DMS53 treated with DMSO at 0.1 percent for 48 hours (cell line): ENCODE data around the gene CAP1.
A peak's percentile ranks its signal among the peaks of the same experiment; 100 is the strongest.

ENCODE experiments used
- DNase-seq: peaks from one replicate; lab custom pipeline; 2025; ENCODE audit not compliant: unreplicated experiment; lab: John Stamatoyannopoulos, UW

The CAP1 gene

DNA sequence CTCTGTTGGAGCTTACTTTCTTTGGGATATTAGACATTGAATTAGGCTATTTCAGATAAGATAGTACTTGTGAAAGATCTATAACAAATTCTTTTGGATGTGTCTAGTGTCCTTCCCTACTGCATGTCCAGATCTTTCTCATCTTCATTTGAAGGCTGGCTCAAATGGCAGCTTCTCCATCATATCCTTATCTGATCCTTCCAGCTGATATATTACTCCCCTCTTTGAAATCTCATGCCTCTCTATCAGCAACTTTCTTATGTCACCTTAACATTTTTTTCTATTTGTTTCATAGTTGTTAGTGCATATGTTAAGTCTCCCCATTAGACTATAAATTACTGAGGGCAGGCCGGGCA lies 17.5 kb downstream of the CAP1 start:
- no peak for DNase-seq

GRCh38 chr1:40058453-40059337 lies 18.2 kb downstream of the CAP1 start:
- DNase-seq: no peak

- DNase-seq: no peak
Observed at GRCh38 chr1:40059338-40059959, 18.9 kb downstream of the CAP1 start.

DNA sequence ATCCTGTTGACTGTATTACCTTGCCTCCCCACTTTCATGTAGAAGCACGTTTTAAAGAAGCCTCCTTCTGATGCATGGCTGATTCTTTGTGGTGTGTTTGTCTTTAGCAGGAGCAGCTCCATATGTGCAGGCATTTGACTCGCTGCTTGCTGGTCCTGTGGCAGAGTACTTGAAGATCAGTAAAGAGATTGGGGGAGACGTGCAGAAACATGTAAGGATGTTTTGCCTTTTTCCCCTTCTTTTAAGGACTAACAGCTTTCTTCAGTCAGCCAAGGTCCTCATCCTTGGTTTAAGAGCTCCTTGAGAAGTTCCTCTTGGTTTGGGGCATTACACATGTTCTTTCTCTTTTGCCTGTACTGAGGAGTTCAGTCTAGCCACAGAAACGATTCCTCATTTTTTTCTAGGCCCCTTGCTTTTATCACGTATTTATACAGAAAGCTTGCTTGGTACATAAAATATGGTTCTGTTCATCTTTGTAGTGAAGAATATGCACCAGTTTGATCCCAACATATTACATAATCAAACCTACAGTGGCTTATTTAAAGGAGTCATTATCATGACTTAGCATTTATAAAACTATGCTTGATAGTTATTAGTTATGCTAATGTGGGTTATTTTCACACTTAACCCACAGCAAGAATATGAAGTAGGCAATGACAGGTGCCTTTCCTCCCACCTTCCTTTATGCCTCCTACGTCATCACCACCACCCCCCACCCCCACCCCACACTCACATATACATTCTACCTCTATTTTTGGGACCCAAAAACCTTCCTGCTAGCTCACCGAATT lies 19.6 kb downstream of the CAP1 start:
- DNase-seq: no peak

DNA sequence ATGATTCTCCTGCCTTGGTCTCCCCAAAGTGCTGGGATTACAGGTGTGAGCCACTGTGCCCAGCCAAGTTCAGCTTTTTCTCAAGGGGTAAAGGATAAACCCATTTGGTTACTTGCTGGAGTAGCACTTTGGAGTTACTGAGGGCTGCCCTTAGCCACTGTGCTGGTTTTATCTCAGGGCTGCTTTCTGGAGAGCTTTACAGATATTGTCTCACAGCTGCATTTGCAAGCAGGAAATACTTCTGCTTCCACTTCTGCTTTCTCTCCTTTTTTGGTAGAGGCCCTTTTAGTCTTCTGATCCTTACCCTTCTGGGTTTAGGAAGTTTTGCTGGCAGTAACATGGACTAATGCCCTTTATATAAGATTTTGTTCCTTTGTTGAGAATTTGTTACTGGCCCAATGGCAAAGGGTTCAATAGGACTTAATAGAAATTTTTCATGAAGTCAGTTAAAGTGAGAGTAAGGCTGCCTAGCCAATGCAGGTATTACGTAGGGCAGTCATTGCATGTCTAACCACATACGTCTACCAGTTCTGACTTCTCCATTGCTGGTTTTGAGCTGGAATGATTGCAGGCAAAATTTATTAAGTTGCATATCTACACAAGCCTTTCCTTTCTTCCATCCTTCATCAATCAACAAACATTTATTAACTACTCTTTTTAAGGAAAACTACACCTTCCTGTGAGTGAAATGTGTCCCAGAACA lies 24.4 kb downstream of the CAP1 start:
- no peak for DNase-seq

GRCh38 chr1:40067023-40067422 lies 26.5 kb downstream of the CAP1 start:
- DNase-seq: no peak

DNA sequence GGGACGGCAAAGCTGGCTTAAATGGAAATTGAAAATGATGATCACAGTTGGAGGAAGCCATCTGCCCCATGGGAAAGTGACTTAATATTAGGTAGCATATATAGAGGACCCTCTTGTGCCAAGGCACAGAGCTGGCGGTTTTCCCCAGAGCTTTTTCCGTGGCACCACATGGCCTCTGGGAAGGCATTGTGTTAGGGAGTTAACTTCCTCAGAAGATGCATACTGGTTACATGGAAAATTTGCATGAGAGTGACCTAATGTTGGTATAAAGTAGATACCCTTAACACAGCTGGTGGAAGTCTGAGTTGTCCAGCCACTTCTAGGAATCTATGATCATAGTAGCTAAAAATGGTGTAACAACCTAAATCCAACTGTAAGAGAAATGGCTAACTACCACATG lies 27.3 kb downstream of the CAP1 start:
- no peak for DNase-seq

DNA sequence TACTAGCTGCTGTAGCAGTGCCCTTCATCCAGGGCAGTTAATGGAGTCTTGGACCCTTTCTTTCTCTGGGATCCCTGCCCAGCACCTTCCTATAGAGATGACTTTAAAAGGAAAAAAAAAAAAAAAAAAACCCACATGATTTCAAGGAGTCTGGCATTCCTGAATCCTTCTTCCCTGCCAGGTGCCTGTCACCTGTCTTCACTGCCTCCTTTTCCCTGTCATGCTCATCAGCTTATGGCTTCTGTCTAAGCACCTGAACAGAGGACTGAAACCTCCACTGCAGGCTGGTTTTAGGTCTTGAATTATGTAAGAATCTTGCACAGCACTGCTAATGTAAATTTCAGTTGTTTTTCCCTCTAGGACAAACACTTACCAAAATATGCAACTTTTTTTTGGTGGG lies 31.6 kb downstream of the CAP1 start:
- DNase-seq: no peak

DNA sequence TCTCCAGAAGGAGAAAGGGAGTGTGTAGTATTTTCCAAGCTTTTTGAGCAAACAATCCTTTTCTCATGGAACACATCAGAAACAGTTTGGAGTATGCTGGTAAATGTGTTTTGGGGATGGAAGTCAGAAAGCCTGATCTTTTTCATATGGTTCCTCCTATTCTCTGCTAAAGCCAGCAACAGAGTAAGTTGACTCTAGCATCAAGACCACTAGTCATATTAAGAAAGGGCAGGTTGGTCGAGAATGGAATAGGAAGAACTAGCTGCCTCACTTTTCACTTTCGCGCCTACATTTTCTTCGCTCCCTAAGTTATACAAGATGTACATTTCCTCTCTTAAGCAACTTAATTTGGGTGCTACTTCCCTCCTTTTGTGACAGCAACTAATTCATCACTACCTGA lies 32.5 kb downstream of the CAP1 start:
- no peak for DNase-seq

- DNase-seq: no peak
Observed at GRCh38 chr1:40075266-40075665, 34.7 kb downstream of the CAP1 start.

- DNase-seq: no peak
Observed at GRCh38 chr1:40076895-40077312, 36.4 kb downstream of the CAP1 start.

DNA sequence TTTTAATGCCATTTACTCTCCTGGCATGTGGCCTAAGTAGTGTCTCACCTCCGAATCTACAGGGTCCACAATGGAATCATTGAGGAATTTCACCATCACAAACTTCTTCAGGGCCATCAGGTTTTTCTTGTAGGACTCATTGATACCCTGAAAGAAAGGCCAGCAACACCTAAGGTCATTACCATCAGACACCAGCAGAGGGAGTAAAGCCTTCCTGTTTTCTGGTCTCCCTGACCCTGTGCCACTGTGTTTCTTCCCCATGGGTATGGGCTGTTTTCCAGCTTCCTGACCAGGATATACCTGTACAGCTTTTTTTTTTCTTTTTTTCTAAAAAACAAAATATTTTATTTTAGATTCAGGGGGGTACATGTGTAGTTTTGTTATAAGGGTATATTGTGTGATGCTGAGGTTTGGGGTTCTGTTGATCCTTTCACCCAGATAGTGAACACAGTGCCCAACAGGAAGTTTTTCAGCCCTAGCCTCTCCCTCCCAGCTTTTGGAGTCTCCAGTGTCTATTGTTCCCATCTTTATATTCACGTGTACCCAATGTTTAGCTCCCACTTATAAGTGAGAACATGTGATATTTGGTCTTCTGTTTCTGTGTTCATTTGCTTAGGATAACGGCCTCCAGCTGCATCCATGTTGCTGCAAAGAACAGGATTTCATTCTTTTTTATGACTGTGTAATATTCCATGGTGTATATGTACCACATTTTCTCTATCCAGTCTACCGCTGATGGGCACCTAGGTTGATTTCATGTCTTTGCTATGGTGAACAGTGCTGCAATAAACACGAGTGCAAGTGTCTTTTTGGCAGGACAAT lies 38.2 kb downstream of the CAP1 start:
- DNase-seq: peak; percentile 74

GRCh38 chr1:40079774-40080400 lies 39.4 kb downstream of the CAP1 start:
- no peak for DNase-seq

GRCh38 chr1:40081871-40082270 lies 41.3 kb downstream of the CAP1 start:
- no peak for DNase-seq

DNA sequence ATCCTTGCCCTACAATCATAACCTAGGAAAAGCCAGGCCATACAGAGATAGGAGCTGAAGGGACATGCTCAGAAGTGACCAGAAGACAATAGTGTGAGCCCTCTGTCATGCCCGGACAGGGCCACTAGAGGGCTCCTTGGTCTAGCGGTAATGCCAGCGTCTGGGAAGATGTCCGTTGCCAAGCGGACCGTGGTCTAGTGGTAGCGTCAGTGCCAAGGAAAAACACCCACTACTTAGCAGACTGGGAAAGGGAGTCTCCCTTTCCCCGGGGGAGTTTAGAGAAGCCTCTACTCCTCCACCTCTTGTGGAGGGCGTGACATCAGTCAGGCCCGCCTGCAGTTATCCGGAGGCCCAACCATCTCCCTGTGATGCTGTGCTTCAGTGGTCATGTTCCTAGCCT lies 44.2 kb downstream of the CAP1 start:
- peak; percentile 43 for DNase-seq

DNA sequence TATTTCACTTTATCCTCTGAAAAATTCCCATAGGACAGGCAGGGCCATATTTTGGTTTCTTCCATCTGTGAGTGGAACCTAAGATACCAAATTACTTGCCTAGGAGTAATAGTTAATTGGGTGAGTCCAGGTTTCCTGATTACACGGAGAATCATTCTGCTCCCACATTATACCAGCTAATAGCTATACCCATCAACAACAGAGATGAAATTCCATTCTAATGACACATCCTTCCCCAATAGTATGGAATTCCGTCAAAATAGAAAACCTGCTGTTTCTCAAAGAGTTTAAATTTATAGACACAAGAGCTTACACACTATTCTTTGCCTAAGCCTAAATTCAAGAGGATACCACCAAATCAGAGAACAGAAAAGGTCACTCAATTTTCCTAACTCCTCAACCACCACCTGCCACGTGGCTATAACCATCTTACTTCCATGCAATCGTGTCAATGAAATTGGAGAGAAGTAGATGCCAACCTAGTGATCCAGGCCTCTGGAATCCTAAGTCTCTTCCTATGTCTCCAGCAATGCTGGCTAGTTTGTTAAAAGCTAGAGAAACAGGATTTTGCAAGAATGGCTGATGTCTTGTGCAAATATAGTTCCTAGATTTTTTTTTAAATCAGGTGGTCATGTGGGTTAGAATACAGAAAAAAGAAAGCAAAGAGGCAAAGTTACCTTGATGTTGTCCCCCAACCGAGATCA lies 50.3 kb downstream of the CAP1 start:
- DNase-seq: no peak

- DNase-seq: no peak
Observed at GRCh38 chr1:40092241-40092640, 51.7 kb downstream of the CAP1 start.

GRCh38 chr1:40092706-40093639 lies 52.4 kb downstream of the CAP1 start:
- no peak for DNase-seq
